Renal pelvis (tissue), 4 donors: ENCODE data around the gene NUMB. TPM values are rescaled to one million over a fixed set of nuclear protein-coding genes. Genes with fewer than 3 reads are reported as not detected.

Source experiments
- DNase-seq: peaks from one replicate; pipeline ENCODE4 v3.0.0-alpha.2; 2013
- polyA plus RNA-seq, 3 donors: library from polyadenylated mRNA; unstranded; fragments of 120-200 nt; gene quantifications; one replicate each; pipeline ENCODE4 v1.2.1, GENCODE V29; 2013; ENCODE audit not compliant: insufficient read length in 3 of 3

Gene NUMB
- polyA plus RNA-seq, 3 donors = 76.6 to 127 (median 104) TPM

DNA sequence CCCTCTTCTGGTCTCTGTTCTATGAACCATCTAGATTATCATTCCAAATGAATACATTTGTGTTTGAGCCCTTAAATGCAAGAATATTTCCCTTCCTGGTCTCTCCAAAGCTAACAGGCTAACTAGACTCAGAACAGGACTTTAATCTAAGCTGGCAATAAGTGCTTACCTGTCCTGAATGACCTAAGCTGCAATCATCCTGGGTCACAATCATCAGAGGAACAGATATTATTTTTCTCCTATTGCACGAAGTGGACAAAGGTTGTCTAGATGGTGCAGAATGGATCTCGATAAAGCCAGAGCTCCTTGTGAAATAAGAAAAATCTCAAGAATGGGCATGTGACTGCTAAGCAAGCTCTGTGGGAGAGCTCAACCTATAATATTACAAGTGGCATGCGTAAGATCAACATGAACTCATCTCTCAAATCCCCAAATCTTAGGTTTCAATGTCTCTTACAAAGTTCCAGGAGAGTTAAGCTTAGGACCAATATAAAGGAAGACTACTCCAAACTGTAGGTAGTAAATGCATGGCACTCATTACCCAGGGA lies 10.6 kb upstream of the NUMB start:
- DNase-seq = no peak

DNA sequence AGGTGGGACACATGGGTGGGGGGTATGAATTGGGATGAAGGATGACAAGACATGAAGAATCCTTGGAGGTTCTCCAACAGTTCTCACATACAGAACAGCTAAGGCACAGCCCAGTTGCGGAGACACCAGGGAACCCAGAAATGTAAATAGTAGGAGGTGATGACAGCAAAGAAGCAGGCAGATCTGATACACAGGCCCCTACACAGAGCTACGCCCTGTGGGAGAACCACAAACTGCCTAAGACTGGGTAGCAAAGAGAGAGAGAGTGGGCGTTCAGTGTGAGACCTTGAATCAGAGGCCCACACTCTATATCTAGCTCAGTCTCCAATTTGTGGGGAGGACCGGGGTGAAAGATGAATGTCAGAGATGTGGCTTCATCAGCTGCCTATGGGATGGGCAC lies 9.5 kb upstream of the NUMB start:
- DNase-seq = no peak

DNA sequence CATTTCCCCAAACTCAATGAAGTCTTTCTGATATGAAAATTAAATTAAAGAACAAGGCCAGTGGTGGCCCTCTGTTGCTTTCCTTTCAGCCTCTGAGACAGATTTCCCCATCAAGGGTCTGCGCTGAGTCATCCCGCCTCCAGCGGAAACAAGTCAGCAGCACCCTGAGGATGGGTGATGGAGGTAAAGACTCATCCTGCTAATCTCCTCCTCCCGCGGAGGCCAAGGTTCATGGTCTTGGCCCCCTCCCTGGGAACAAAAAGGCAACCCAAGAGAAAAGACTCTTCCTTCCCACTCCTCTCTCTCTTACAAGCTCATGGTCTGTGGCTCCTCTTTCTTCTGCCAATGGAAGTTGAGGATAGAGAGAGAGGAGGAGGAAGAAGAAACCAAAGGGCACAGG lies 9.0 kb upstream of the NUMB start:
- no peak for DNase-seq

DNA sequence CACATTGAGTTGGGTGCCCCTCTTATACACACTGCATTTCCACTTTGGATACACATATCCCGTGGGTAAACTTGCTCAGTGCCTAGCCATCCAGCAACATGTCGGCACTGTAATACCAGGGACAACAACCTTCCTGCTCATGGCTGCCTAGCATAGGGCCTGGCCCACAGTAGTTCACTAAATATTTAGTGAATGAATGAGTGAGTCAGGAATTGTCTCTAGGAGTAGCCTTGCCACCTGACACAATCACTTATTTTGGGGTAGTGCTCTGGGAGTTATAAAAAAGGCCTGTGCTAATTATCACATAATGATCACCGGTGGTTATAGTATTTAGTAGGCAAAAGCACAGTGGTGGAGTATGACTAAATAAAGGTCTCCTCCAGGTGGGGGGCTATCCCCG lies 8.5 kb upstream of the NUMB start:
- DNase-seq = no peak

DNA sequence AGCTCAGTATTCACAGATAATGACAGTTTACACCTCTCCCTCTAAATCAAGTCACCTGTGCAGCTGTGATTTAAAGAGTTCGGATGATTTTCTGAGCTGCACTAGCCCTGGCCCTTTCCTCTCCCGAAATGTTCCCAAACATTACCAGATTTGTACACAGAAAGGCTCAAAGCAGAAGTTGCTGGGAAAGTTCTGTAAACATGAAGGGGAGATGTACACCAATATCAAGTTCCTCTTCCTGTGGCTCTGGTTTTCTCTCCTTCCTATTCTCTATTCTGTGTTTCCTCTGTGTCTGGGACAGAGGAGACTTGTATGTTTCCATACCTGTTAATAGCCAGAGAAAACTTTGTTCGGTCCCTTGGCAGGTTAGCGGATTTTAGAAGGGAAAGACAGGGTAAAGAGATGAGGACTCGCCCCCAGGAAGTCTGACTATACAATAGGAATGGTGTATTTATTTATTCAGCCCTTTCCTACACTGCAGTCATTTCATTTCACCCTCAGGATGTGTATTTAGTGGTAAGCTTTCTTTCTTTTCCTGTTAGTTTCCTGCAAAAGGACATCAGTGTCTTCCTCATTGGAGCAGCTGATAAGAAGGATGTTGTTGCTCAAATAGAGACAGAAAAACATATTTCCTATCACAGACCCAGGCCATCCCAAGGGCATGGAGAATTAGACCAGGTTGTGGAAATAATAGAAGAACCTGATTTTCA lies 7.6 kb upstream of the NUMB start:
- no peak for DNase-seq

DNA sequence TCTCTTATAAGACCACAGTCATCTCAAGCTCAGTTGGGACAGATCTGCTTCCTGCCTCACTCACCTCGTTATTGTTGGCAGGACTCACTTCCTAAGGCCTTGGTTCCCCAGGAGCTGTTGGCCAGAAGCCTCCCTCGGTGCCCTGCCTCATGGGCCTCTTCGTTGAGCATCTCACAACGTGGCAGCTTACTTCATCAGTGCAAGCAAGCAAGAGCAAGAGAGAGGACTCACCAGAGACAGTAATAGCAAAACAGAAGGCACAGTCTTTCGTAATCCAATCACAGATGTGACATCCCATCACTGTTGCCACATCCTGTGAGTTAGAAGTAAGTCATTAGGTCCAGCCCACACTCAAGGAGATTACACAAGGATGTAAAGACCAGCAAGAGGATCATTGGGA lies 5.1 kb upstream of the NUMB start:
- no peak for DNase-seq

DNA sequence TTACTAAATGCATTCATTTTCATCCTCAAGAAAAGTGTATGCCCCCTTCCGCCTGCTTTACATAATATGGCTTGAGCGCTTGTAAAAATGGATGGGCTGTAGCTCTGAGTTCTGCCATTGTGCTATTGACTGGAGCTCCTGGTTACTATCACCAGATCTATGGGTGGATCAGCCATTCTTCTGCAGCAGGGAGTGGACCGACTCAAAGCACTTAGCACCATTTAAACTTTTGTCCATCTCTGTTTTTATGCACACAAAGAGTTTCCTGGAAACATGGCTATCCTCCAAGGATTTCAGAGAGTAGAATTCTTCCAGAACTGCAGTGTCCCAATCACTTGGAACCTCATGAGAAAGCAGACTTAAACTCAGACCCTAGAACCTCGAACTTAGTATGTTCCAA lies 4.5 kb upstream of the NUMB start:
- no peak for DNase-seq

DNA sequence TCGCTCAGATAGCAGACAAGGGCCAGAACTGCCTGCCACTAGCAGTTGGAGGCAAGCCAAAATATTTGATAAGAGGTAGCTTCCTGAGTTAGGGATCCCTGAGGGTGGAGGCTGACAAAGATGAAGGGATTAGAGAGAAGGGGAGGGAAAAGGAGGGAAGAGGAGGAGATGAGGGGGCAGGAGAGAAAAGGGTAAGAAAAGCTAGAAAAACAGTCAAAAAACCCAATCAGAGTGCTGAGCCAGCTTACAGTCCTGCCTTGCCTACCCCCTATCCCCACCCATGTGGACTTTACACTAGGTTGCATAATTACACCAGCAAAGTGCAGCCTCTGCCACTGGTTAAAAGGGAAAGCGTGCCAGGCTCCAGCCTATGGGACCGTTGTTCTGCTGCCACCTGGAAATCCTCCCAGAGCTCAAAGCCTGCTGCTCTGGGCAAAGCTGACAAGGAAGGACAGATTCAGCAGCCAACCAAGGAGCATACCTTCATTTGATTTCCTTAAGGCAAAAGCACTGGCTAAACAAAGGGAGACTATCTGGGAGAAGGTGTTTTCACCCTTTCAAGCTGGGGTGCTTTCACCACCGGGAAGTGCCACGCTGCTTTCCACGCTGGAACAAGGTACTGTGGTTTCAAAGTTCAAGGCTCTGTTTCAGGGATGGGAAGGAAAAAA lies 3.8 kb upstream of the NUMB start:
- no peak for DNase-seq

DNA sequence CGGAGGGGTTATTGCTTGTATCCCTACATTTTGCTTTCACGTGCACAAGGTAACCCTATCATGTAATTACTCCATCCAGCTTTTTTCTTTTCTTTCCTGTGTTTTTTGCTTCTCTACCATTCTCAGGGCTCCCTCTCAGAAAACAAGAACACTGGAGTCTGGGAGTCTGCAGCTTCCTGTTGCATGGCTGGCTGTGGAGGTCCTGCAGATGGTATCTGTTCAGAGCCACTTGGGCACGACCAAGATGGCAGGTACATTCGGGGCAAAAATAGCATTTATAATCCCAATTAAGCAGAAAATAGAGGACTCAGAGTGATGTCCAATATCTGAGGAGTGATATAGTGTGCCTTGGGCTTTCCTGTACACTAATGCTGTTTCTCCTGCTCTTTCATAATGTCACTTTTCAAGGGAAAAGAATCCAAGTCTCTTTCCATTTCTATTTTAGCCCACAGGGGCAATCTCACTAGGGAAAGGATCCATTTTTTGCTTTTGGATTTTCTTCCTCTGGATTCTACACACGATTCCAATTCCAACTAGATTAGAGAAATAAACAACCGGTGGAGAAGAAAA lies 3.2 kb upstream of the NUMB start:
- no peak for DNase-seq

DNA sequence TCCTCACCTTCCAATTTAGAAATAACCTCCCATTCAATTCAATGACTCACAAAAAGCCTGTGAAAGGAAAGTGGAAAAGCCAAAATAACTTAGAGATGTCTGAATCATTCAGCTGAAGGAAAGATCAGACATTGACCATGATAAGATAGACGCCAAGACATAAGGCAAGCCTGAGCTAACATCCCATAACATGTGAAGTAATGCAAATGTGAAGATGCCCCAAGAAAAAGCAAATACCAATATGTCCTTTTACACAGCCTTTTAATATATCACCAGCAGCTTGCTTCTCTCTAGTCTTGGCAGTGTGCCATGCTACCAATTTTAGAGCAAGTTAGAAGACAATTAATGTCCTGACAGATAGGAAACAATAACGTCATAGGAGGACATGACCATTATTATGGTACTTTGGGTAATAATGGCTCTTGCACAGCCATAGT lies 2.4 kb upstream of the NUMB start:
- peak; percentile 54 for DNase-seq

DNA sequence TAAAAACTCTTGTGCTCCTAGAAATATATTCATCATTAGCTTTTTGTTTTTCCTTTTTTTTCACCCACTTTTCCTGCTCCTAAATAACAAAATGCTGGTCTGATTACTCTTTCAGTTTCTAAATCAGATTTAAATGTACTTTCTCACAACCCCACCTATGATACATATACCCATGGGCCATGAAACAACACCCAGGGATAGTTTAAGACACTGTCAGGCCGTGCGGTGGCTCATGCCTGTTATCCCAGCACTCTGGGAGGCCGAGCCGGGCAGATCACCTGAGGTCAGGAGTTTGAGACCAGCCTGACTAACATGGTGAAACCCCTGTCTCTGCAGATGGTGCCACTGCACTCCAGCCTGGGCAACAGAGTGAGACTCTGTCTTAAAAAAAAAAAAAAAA lies 1.6 kb upstream of the NUMB start:
- DNase-seq = no peak

DNA sequence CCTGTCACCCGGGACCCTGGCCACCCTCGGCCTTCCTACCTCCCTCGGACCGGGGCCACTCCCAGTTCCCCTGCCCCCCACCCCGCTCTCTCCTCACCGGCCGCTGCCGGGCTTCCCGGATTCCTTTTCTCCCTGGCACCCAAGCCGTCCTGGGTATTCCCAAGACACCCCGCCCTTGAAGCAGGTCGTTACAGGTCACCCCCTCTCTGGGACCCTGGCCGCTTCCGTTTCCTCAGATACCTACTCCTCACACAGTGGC lies 493 bp downstream of the NUMB start:
- DNase-seq = no peak

DNA sequence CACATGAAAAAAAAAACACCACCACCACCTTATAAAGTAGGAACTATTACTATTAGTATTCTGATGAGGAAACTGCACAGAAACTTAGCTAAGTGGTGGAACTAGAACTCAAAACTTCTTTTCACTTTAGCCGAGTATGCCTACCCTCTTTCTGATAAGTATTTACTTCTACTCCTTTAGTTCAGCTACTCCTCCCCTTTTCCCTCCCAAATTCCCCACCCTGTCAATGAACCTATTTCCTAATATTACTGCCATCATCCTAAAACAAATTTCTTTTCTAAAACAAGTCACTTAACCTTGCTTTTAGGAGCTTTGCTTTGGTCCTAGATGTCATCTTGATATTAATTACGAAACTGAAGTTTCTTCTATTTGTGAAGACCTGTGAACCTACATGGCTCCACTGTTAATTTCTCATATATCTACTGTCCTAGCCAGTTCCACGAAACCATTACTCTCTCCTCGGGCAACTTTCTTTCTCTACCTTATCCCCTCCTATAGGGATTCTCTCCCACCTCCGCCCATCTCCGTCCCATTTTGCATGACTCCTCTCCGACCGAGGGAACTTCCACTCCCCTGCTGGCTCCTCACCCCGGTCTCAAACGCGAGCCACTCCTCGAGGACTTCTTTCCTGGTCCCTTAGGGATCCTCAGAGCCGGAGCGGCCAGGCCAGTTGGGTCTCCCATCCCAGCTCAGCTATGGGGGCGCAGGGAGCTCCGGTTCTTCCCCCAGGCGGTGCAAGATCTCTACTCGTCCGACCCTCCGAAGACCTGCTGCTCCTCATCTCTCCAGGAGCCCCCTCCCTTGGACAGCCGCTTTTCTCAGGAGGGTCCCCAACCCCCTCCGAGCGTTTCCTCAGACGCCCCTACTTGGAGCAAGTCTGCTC lies 1.1 kb downstream of the NUMB start:
- DNase-seq = no peak

DNA sequence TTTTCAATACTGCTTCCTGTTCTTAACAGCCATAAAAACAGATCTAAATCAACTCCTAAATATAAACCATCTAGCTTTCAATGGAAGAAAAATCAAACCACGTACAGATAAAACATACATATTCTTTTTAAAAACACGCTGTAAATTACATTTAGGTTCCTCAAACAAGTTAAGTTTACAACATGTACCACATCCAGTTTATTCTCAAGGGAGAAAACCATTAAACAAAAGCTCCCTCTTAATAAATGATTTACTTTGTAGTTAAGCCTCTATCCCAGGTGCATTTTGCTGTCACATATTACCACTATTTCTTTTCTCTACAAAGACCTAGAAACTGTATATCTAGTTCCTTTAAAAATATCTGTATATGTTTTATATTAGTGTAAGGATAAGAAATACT lies 3.1 kb downstream of the NUMB start:
- DNase-seq = no peak

DNA sequence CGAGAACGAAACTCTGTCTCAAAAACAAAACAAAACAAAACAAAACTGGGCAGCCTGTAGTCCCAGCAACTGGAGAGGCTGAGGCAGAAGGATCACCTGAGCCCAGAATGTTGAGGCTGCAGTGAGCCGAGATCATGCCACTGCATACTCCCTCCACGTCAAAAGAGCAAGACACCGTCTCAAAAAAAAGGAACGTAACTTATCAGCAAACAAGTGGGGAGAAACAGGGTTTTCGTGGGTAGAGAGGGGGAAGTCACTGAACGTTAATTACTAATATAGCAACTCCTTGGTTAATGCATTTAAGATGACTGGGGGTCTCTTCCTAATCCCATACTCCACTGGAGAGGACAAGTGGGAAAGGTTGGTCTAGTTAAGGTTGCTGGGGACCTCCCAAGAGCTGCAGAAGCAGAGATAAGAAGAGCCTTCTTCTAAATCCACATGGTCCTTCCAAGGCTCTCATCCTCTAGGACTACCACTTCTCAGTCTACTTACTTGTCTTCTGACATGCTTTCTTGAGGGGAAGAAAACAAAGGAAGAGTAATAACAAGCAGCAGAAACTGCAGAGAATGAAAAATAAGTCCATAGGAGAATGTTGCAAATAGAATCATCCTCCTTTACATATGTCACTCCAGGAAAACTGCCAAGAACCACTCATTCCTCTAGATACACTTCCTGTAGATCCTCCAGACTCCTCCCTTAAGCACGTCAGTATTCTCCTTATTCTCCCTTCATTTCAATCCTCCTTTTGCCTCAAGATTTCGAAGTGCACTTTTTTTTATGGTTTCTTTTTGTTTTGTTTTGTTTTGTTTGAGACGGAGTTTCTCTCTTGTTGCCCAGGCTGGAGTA lies 5.8 kb downstream of the NUMB start:
- no peak for DNase-seq

DNA sequence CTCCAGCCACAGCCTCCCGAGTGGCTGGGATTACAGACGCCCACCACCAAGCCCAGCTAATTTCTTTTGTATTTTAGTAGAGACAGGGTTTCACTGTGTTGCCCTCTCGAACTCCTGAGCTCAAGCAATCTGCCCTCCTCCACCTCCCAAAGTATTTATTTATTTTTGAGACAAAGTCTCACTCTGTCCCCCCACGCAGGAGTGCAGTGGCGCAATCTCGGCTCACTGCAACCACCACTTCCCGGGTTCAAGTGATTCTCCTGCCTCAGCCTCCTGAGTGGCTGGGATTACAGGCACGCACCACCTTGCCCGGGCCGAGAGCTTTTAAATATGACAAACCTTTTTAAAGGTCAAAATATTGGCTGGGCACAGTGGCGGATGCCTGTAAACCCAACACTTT lies 14.6 kb downstream of the NUMB start:
- no peak for DNase-seq

DNA sequence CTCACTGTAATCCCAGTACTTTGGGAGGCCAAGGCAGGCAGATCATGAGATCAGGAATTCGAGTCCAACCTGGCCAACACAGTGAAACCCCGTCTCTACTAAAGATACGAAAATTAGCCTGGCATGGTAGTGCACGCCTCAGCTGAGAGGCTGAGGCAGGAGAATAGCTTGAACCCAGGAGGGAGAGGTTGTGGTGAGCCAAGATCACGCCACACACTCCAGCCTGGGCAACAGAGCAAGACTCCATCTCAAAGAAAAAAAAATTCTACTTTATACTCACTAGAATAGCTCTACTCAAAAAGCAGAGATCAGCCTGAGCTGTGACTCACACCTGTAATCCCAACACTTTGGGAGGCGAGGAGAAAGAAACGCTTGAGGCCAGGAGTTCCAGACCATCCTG lies 17.1 kb downstream of the NUMB start:
- DNase-seq = no peak

DNA sequence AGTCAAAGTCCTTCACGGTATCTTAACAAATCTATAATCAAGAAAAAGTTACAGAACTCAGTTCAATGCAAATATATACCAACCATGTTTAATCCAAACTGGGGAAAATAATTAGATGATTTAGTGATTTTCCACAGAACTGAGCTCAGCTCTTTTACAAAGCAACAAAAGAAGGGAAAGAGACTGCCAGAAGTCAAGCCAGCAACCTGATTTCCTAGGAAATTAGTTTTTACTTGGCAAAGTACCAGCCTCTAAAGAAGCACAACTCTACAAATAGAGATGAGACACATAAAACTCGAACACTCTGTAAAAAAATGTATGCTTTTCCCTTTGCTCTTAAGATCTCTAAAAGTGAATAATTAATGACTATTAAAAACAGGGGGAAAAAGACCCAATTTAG lies 19.4 kb downstream of the NUMB start:
- DNase-seq = no peak

DNA sequence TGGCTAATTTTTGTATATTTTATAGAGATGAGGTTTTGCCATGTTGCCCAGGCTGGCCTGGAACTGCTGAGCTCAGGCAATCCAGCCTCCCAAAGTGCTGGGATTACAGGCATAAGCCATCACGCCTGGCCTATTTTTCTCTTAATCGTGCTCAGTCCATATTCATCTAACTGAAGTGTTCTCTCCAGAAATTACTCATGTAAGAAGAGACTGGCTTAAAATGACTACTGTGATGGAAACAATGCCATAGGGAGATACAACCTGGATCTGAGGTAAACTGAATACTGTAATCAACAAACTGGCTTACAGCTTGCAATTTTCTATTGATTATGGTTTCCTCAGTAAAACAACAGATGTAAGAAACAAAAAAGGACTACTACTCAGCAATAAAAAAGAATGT lies 21.1 kb downstream of the NUMB start:
- no peak for DNase-seq

DNA sequence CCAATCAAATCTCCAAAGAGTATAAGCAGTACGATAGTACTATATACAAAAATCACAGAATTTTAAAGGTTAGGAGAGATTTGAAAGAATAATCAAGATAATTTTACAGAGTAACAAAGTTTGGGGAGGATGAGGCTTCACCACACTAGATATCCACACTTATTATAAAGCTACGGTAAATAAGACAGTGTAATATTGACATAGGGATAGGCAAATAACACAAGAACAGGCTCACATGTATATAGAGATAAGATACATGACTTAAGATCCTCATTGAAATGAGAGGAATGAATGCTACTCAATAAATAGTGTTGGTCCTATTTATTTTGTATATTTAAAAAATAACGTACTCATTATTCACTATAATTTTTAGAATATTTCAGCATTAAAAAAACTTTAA lies 26.2 kb downstream of the NUMB start:
- DNase-seq = no peak

DNA sequence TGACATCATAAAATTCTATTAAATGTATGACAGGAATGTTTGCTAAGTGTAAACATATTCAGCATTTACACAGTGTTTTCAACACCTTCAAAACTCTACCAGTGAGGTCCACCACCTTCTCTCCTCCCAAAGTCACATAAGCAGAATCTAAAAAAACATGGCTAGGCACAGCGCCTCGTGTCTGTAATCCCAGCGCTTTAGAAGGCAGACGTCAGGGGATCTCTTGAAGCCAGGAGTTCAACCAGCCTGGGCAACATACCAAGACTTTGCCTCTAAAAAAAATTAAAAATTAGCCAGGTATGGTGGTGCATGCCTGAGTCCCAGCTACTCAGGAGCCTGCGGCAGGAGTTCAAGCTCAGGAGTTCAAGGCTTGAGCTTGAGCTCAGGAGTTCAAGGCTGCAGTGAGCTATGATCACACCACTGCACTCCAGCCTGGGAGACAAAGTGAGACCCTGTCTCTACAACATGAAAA lies 30.0 kb downstream of the NUMB start:
- DNase-seq = no peak
